CD4-positive, alpha-beta T cell treated with Interleukin-6 at 100 ng/mL for 8 hours (primary cell): ENCODE measurements around the gene BID.

Experiments
- DNase-seq: peaks from one replicate; pipeline ENCODE4 v3.0.0-alpha.2; 2020; ENCODE audit warnings: mixed read lengths, low spot score

The BID gene

GRCh38 chr22:17774206-17774925 lies at the start of gene BID:
TSS of gene BID (minus strand) at chr22:17774469. CDS start at chr22:17750116, 24,353 bp downstream.
- DNase-seq: peak; percentile 39

DNA sequence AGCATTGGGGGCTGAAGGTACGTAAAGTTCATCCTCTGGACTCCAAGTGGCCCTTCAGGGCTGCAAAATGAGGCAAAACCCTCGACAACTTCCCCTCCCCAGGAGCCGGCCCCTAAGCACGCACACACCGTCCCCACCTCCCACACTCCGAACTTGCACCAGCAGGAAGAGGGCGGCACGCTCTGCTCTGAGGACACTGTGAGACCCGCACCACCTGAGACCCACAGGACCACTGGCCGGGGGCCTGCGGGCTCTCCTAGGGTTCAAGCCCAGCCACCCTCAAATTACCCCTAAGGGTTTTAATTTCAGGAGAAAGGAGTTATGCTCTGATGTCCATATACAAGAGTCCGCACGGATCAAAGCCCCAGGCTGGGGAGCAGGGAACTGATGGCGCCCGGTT lies 49.7 kb upstream of the BID start:
- DNase-seq: no peak

- no peak for DNase-seq
Observed at GRCh38 chr22:17823226-17823625, 49.0 kb upstream of the BID start.

GRCh38 chr22:17822087-17822486 lies 47.8 kb upstream of the BID start:
- no peak for DNase-seq

DNA sequence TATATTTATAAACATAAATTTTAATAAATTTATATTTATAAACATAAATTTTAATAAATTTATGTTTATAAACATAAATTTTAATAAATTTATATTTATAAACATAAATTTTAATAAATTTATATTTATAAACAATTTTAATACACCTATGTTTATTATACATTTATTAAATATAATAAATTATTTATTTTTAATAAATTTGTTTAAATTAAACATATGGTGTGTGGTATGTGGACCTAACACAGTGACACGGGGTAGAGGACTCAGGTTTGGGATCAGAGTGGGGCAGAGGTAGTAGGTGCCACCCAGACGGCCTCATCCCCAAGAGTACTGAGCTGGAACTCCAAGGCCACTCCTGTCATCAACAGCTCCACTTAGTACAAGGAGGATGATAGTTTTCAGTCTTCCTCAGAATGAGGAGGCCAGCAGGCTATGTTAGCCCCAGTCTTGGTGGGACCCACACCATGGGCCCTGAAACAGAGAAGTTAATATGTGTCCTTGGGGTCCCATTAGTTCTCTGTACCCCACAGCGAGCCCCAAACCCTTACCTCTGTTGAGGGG lies 46.7 kb upstream of the BID start:
- DNase-seq: no peak

GRCh38 chr22:17818649-17819048 lies 44.4 kb upstream of the BID start:
- no peak for DNase-seq

GRCh38 chr22:17818180-17818579 lies 43.9 kb upstream of the BID start:
- no peak for DNase-seq

- DNase-seq: no peak
Observed at GRCh38 chr22:17817511-17818065, 43.3 kb upstream of the BID start.

DNA sequence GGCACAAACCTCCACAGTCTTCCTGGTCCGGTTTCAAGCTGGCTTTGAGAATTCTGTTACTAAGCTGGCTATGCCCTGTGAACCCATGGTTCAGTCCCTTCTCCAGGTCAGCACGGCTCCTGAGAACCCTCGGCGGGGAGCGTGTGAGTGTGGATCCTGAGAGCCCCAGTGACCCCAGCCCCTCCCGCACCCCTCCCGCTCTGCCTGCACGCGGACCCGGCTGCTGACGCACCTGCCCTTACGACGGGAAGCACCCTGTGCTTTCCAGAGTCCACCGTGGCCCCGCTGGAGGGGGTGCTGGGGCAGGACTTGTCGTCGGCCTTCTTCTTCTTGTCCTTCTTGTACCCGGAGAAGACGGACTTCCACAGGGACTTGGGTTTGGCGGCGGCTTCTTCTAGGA lies 42.8 kb upstream of the BID start:
- DNase-seq: no peak

DNA sequence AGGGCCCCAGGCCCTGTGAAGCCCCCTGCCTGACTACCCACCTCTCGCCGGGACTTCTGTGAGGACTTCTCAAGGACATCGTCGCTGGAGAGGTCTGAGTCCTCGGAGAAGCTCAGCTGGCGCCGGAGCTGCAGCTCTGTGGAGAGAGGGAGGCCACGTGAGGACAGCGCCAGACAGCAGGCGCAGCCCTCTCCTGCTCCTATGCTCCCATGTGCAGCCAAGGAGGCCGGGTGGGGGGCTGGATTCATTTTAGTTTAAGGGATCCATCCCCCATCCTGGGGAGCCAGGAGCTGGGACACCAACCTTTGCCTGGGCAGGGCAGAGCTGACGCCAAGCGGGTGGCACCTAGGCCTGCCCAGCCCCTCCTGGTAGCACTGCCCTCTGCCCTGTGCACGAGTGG lies 42.4 kb upstream of the BID start:
- no peak for DNase-seq

DNA sequence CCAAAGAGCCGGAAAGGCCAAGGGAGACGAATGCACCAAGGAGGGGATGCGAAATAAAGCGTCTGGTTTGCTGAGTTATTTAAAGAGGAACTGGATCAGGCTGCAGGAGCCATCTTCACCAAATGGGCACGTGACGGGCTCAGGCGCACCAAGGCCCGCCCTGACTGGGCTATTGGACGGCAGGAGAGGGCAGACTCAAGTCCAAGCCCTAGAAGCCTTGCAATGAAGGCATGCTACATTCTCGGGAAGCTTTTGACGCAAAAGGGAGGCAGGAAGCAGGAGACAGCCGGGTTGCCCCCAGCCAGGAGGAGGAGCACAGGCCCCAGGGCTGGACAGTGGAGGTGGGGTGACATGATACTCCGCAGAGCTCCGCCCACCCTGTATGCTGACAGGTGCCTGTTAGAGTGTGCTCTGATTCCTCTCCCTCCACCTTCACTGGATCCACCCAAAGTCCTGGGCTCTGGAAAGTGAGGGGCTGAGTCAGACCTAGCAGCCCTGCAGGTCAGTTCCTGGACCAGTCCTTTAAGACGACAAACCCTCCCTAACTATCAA lies 41.5 kb upstream of the BID start:
- no peak for DNase-seq

DNA sequence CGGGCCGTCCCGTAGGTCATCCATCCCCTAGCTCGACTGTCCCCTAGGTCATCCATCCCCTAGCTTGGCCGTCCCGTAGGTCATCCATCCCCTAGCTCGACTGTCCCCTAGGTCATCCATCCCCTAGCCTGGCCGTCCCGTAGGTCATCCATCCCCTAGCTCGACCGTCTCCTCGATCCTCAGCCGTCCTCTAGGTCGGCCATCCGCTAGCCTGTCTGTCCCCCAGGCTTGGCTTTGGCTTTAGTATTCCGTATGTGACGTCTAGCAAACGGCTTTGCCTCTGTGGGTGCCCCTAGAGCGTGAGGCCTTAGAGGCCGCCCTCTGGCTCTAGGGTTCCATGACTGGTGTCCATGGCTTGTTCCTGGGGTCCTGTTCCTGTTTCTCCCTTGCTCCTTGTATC lies 40.6 kb upstream of the BID start:
- DNase-seq: no peak

DNA sequence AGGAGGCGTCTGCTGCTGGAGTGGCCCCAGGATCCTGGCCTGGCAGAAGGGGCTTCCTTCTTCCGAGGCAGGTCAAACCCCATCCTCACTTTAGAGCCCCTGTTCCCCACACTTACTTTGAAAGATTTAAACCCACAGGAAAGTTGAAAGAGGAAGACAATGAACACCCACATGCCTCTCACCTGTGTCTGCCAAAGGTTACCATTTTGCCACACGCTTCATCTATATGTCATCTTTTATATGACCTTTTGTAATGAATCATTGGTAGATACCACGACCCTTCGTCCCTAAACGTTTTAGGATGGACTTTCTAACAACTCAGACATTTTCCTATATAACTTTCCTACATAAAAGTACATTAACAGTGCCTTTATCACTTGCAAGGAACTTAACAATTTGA lies 39.8 kb upstream of the BID start:
- no peak for DNase-seq

- no peak for DNase-seq
Observed at GRCh38 chr22:17811119-17811518, 36.9 kb upstream of the BID start.

GRCh38 chr22:17810570-17811116 lies 36.4 kb upstream of the BID start:
- DNase-seq: no peak

DNA sequence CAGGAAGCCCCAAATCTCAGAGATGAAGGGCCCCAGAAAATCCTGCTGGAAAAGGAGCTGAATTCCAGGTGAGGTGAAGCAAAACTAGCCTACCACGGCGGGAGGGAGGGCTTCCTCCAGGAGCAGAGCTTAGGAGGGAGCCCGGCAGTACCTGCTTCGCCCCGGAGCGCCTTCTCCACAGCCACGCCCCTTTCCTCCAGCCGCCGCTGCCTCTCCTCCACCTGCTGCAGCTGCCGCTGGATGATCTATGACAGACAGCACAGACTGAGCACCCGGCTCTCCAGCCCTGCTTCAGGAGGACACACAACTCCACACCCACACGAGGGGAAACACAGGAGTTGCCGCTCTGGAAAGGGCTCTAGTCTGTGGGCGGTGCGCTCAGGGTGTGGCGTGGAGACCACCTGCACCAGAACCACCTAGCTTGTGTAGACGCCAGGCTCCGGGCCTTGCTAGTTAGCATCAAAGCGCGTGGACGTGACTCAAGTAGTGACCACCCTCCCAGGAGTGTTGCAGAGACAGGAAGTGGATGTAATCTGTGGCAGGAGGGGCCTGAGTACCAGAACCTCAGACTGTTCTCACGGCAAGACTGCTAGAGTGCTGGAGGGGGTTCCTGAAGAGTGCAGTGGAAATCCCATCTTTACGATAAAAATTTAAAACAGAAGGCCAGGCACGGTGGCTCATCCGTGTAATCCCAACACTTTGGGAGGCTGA lies 34.6 kb upstream of the BID start:
- DNase-seq: no peak

DNA sequence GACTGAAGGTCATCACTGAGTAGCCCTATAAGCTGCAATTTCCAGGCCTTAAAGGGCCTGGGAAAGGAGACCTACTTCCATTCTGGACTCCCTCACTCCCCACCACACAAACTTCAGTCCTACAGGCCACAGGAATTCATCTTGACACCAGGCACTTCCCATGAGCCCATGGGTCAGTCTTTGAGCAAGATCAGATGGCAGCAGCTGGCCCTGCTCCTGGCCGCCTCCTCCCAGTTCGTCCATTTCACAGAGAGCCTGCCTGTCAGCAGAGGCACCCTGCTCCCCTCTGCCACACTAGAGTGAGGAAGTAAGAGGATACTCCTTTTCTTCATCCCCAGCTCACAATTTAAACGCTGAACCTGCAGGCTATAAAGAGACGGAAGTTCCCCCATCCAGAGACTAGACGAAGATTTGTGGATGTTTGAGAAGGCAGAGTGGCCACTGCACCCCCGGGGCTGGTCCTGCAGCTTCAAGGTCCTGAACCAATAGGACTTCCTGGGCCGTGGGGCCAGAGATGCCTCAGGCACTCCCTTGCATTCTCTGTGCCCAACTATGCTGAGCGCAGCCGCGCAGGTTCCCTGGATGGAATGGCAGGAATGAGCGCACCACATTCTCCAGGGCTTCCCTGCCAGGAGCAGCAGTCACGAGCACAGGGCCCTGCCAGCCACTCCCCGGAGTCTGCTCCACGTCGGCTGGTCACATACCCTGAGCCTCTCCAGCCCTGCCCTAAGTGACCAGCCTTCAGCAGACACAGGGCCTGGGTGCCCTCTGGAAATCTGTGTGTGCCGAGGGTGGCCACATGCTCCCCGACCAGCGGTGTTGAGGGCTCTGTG lies 33.5 kb upstream of the BID start:
- no peak for DNase-seq

DNA sequence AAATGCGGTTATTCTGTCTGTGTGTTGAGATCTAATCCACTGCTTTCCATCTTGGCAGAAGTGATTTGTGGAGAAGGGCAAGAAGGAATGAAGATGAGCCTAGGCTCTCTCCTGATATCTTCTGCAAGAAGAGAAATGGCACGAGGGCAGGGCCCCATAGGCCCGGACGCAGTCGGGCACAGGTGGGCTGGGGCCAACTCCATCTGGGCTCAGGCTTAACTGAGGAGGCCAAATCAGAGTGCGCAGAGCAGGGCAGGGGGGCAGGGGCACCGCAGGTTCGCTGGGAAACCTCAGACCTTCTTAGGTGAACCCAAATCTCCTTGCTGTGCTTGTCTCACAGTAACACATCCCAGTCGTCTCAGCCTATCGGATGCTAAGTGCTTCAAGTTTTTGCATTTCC lies 32.8 kb upstream of the BID start:
- no peak for DNase-seq

- no peak for DNase-seq
Observed at GRCh38 chr22:17806437-17806836, 32.2 kb upstream of the BID start.

DNA sequence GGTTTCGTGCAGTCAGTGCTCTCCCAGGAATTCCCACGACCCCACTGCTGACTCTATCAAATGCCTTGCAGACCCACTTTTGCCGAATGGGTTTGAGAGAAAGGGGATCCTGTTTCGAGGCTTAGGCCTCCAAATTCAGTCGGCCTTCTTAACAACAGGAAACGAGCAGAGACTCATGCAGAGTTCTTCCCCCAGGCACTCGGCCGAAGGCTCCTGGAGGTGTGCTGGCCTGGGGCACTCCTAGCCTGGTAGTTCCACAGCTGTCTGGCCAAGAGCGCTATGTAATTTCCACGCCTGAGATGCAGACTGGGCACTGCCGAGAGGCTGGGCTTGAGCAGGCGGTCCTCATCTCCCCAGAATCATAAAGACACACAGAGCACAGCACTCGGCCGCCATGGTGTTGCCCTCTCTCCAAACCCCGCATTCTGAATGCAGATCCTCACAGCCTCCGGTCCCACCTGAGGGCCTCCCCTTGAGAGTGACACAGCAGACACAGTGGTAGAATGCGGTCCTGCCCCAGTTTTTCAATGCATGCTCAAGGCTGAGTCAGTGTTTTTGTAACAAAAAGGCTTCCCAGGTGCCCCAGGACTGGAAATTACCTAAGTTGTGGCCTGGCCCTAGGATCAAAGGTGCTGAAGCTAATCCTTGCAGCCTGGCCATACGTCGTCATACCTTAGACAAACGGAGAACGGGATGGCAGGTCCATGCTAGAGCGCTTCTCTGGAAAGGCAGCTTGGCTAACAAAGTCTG lies 30.2 kb upstream of the BID start:
- no peak for DNase-seq
